Fibroblast of skin of back (primary cell): Measurements from ENCODE around the gene XPO4.
"Not testable (repeated sequence)": the region's sequence is repeated elsewhere in the genome, so short reads cannot be mapped to it uniquely, and the experiment has no call there.

Experiments
- DNase-seq: peaks from one replicate; pipeline ENCODE4 v3.0.0-alpha.2; 2013

XPO4 gene

GRCh38 chr13:20780317-20780716, 122.2 kb downstream of the XPO4 start:
- no peak for DNase-seq

DNA sequence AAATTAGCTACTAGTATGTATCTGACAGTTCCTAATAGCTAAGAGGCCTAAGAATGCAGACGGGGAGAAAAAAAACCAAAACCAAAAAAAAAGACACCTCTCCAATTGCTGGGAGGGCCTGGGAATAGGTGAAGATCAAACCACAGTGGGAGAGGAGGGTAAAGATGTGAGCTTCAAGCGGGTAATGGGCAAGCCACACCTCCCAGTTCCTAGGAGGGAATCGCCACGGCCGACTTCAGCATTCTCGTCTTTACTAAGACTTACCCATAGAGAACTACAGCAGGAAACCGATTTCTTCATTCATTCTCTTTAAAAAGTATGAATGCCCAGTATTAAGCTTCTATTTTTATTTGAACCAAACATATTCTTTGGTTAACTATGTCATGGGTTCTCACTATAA, 123.1 kb downstream of the XPO4 start:
- no peak for DNase-seq

DNA sequence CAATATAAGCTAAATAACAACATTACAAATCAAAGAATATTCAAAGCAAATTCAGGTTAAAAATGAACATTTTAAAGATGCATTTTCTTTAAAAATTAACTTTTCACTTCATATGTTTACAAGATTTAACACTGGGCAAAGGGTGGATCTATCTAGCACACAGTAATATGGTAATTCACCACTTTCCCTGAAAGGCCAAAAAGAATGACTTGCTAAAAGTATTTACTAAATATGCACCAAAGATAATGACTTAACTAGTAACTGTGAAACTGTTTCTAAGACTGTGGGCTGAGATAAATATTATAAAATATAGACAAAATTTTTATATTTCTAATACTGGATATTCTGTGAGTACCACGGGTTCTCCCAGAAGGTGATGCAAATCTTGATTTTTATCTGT, 124.2 kb downstream of the XPO4 start:
- DNase-seq = no peak

DNA sequence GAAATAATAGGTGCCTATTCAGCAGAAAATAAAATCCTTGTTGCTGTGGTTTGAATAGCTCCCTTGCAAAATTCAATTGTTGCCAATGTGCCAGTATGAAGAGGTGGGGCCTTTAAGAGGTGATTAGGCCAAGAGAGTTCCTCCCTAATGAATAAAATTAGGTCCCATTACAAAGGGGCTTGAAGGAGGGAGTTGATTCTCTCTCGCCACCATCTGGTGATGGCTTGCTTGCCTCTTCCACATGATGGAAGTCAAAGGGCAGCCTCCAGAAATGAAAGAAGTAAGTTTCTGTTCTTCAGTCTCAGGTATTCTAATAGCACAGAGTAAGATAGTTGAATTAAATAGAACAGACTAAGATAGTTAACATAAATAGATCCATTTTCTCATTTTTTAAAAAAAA, 125.8 kb downstream of the XPO4 start:
- DNase-seq = no peak

DNA sequence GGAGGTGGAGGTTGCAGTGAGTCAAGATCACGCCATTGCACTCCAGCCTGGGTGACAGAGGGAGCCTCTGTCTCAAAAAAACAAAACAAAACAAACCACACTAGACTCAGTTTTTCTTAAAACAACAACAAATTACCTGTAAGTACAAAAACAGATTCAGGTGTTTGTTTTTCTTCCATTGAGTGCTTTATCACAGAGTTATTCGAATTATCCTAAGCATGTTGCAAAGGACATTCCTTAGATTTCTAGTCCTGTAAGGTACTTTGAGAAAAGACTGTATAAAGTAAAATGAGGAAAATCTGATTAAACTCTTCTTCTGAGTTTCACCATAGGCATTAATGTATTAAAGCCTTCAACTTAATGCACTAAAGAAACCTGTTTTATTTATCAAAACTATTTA, 126.6 kb downstream of the XPO4 start:
- no peak for DNase-seq

DNA sequence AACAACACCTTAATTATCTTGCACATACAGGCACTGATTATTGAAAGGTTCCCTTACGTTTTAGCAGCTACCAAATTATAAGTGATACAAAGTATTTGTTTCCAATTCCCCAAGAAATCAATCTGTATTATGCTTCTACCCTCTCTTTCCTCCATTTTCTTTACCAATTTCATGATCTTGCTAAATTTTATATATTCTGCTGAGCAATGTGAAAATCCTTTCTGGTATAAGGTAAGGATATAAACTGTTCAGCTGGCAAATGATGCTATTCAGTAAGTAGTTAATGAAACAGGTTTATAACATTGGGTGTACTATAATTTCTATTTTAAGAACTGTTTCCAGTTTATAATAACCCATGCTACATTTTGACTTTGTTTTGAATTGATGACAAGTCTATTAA, 127.8 kb downstream of the XPO4 start:
- DNase-seq = no peak

DNA sequence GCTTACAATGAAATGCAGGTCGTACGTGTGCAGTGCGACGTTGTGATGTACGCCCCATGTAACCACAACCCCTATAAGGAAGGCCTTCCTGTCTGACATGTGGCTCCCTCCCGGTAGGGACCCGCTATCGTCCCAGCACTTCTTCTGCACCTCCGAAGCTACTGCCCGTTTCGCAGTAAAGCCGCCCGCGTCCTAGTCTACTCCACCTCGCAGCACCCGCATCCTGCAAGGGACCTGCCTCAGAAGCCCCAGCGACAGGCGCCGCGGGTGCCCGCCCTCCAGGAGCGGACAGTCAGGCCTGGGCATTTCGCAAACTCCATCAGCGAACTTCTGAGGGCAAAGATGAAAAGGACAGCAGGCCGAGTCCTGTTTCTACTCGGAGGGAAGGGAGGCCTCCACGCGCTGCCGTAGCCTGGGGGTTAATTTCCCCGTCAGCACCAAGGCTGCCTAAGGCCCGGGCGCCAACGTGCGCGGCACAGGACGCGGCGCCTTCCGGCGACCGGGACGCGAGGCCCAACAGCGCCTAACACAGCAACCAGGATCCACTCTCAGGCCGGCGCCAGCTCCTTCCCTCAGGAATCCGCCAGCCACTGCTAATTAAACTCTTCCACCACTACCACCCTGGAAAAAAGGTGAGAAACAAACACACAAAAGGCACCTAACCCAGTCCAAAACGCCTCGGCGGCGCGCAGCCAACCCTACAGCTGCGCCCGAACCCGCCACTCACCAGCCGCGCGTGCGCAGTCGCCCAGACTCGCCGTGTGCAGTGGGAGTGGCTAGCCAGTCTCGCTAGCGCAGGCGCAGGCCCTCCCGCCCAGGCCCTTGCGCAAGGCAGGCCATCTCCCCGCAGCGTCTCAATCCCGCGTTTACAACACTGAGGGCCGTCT, 129.1 kb downstream of the XPO4 start, which contains the start of gene EEF1AKMT1:
EEF1AKMT1 (minus strand) TSS at position 768 of the 887 bp plus-strand sequence. CDS start 16,363 bp downstream, outside the sequence.
- DNase-seq = peak; percentile 89

DNA sequence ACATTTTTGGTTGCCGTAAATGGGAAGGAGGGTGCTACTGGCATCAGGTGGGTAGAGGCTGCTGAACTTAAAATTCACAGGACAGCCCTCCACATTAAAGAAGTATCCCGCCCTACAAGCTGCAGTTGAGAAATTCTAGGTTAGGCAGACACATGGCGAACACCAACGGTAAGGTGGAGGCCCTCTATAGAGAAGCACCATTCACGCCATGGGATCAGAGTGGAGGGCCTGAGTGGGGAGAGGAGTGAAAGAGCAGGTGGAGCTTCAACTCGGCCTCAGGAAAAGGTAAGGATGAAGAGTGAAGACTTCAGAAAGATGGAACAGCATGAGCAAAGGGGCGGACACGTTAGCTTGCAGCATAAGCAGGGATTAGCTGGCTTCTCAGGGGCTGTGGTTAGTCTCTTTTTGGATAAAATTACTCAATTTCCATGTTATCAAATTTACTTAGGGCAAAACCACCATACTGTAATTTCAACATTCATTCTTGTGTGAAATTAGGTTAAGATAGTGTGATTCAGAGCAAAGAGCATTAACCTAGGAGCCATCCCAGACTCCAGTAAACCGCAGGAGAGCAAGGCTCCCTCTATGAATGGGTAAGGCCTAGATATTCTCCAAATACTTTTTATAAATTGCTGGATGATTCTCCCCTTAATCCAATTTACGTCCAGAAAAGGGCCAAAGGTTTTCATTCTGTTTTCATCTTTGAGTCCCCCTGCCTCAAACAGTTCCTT, 130.0 kb downstream of the XPO4 start:
- DNase-seq = no peak

DNA sequence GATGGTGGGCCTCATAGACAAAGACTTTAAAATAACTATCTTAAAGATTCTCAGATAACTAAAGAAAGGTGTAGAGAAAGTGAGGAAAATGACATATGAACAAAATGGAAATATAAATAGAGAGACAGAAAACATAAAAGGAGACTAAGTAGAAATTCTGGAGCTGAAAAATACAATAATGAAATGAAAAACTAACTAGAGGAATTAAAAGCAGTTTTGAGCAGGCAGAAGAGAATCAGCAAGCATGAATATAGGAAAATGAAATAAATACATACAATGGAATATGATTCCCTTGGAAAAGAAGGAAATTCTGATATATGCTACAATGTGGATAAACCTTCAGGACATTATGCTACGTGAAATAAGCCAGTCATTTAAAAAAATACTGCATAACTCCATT, 132.7 kb downstream of the XPO4 start:
- DNase-seq = no peak

DNA sequence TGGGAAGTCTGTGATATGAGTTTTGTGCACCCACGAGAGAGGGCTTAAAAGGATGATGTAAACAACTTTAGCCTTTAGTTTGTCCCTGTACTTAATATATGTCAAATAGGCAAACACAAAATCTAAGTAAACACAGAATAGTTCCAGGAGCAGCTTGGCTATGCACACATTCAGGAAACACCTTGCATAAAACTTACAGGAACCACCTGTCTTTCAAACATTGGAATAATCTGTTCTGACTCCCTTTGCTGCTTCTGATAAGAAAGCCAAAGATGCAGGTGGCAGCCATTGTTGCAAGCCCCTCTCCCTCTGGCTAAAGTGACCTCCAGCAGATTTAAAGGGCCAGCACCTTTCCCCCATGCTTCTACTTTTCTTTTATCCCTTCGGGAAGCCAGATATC, 133.5 kb downstream of the XPO4 start:
- DNase-seq = no peak

GRCh38 chr13:20767309-20767943, 135.1 kb downstream of the XPO4 start:
- DNase-seq = no peak

DNA sequence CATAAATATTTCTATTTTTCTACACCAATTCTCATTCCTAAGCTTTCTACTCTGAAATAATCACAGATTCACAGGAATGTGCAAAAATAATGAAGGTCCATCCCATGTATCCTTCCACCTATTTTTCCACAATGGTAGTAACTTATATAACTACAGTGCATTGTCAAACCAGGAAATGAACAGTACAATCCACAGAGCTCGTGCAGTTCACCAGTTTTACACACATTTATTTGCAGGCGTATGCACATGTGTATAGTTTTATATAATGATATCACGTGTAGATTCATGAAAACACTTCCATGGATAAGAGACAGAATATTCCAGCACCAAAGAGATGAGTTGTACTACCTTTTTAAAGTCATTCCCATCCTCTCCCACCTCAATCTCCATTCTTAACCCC, 141.7 kb downstream of the XPO4 start:
- DNase-seq = no peak

DNA sequence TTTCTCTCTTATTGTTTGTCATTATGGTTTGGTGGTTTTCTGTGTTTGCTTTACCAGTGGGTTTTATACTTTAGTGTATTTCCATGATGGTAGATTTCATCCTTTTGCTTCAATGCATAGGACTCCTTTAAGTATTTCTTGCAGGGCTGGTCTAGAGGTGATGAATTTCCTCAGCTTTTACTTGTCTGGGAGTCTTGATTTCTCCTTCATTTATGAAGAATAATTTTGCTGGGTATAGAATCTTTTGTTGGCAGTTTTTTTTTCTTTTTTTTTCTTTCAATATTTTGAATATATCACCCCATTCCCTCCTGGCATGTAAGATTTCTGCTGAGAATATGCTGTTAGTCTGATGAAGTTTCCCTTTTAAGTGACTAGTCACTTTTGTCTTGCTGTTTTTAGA, 148.5 kb downstream of the XPO4 start:
- no peak for DNase-seq

- no peak for DNase-seq
These were observed 153.2 kb downstream of the XPO4 start for GRCh38 chr13:20749377-20749776.

GRCh38 chr13:20743830-20744404, 158.6 kb downstream of the XPO4 start:
- DNase-seq = not testable (repeated sequence)

- no peak for DNase-seq
These were observed 162.5 kb downstream of the XPO4 start for GRCh38 chr13:20740021-20740420.

GRCh38 chr13:20738616-20739015, 163.9 kb downstream of the XPO4 start:
- DNase-seq = no peak

- no peak for DNase-seq
These were observed 172.6 kb downstream of the XPO4 start for GRCh38 chr13:20729633-20730585.

DNA sequence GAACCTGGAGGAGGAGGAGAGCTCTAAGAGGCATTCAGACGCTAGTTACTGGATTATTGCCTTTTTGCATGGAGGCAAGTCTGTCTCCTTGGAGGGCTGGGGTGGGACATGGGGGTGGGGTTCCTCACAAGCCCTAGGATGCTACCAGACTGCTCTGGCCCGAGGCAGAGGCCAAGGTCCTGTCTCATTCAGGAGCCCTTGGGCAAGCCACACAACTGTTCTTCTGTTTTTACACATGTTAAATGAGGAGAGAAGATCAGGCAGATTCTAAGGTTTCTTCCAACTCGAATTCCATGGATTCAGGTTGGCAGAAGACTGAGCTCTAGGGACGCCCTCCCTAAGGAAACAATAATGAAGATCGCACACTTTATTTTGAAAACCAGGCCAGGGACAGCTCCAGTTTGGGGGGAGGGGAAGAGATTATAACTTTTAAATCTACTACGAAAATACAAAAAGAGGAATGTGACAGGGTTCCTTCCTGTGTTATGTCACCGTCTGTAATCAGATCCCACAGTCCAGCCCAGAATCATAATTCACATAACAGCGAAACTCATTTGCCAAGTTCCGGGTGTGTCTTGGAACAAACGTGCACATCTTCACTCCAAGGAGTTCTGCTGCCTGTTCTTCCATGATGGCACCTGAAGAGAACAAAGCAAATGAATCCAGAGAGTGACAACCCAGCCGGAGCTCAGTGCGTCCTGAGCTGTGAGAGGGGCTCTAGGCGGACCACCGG, 173.8 kb downstream of the XPO4 start:
- no peak for DNase-seq

DNA sequence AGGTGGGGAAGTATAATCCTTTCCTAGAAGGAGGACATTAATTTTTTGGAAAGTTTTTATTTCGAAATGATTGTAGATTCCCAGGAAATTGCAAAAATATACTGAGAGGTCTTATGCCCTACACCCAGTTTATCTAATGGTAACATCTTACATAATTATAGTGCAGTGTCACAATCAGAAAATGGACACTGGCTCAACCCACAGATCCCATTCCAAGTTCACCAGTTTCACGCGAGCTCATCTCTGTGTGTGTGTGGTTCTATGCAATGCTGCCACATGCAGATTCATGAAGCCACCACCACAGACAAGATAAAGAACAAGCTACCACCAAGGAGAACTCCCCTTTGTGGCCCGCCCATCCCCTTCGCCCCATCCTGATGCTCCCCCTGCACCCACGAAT, 174.7 kb downstream of the XPO4 start:
- DNase-seq = no peak
